HCT116 (cell line): ENCODE data around the gene ACTL9. TPM values are rescaled to one million over a fixed set of nuclear protein-coding genes. Genes with fewer than 3 reads are reported as not detected.

Experiments
- ATAC-seq: fragments of 200-7000 bp; cut with Tn5 transposase; 2 replicates; pipeline ENCODE4 v1.9.1; 2020; ENCODE audit warnings: mild to moderate bottlenecking, moderate library complexity
- BruUV-seq: library from RNA; stranded (reverse); fragments of 400-500 nt; replicated peaks from 2 replicates; lab custom pipeline; 2021; lab: Mats Ljungman, UMichigan
- CTCF ChIA-PET: fragments of 300-600 bp; sonication (Branson Sonifier 250); formaldehyde crosslinking; loops from one replicate; lab custom pipeline; 2021; ENCODE audit warnings: antibody characterized with exemption; lab: Charles Lee
- POLR2A ChIA-PET: fragments of 300-600, 350-600 bp; sonication (Branson Sonifier 250); formaldehyde crosslinking; loops from one replicate; lab custom pipeline; 2021; ENCODE audit warnings: antibody characterized with exemption; lab: Charles Lee
- RAD21 ChIA-PET, 2 experiments: fragments of 300-600 bp; sonication (Branson Sonifier 250); formaldehyde crosslinking; loops; one replicate each; lab custom pipeline; 2023; ENCODE audit warnings: low total read pairs in 2 of 2; ENCODE audit not compliant: uncharacterized antibody in 2 of 2, unreplicated experiment in 2 of 2, low non-redundant PET in 1 of 2; lab: Charles Lee
- DNase-seq: peaks from one replicate; pipeline ENCODE4 v3.0.0-alpha.2; 2010; ENCODE audit warnings: low read depth, low spot score
- H2AFZ ChIP-seq: fragments of 200-600 bp; shearing (Covaris generic), sonication (generic); 2 replicates; pipeline ENCODE4 v1.6.1; 2017; ENCODE audit warnings: low read depth, mixed run types, mixed read lengths, antibody characterized with exemption, low read length; ENCODE audit not compliant: poor library complexity, severe bottlenecking
- H3K27ac ChIP-seq: 2 replicates; pipeline ENCODE4 v1.5.1; 2012; ENCODE audit warnings: low read depth, low read length
- H3K27me3 ChIP-seq: fragments of 200-600 bp; sonication (generic); 2 replicates; pipeline ENCODE4 v1.6.1; 2016; ENCODE audit warnings: mixed run types, low read length, mixed read lengths; ENCODE audit not compliant: insufficient read depth
- H3K36me3 ChIP-seq, 2 experiments: fragments of 200-500 bp in 1 of 2; fragments of 200-600 bp in 1 of 2; sonication (Bioruptor generic) in 1 of 2; sonication (generic) in 1 of 2; 2 replicates each; pipeline versions ENCODE4 v1.5.1 to v1.6.1; 2014 to 2016; ENCODE audit warnings: low read length in 2 of 2, inconsistent platforms in 1 of 2, mixed read lengths in 1 of 2, mixed run types in 1 of 2; ENCODE audit not compliant: insufficient read depth in 2 of 2, control insufficient read depth in 1 of 2
- H3K4me1 ChIP-seq, 2 experiments: fragments of 200-600 bp in 1 of 2; sonication (generic) in 1 of 2; 2 replicates each; pipeline versions ENCODE4 v1.5.1 to v1.6.1; 2012 to 2017; ENCODE audit warnings: low read length in 2 of 2, inconsistent platforms in 1 of 2, mild to moderate bottlenecking in 1 of 2, mixed read lengths in 1 of 2, mixed run types in 1 of 2, moderate library complexity in 1 of 2; ENCODE audit not compliant: insufficient read depth in 2 of 2, control insufficient read depth in 1 of 2
- H3K4me2 ChIP-seq: fragments of 200-600 bp; sonication (generic); 2 replicates; pipeline ENCODE4 v1.6.1; 2017; ENCODE audit warnings: mixed run types, low read length, mixed read lengths
- H3K4me3 ChIP-seq, 2 experiments: fragments of 200-600 bp in 1 of 2; sonication (generic) in 1 of 2; replicated peaks in 1 of 2; 2 replicates each; pipeline ENCODE4 v1.5.1; 2011 to 2016; ENCODE audit warnings: low read length in 2 of 2, control low read depth in 1 of 2, low read depth in 1 of 2, mild to moderate bottlenecking in 1 of 2, mixed read lengths in 1 of 2, mixed run types in 1 of 2
- H3K79me2 ChIP-seq: fragments of 200-600 bp; sonication (generic); 2 replicates; pipeline ENCODE4 v1.6.1; 2017; ENCODE audit warnings: mild to moderate bottlenecking, mixed run types, low read length, moderate library complexity, mixed read lengths; ENCODE audit not compliant: insufficient read depth
- H3K9ac ChIP-seq: fragments of 200-600 bp; sonication (generic); 2 replicates; pipeline ENCODE4 v1.6.1; 2016; ENCODE audit warnings: low read length, mixed read lengths
- H3K9me2 ChIP-seq: fragments of 200-600 bp; sonication (generic), shearing (Covaris generic); 2 replicates; pipeline ENCODE4 v1.6.1; 2017; ENCODE audit warnings: mixed run types, mild to moderate bottlenecking, moderate library complexity; ENCODE audit not compliant: insufficient read depth
- H3K9me3 ChIP-seq, 2 experiments: fragments of 200-500 bp in 1 of 2; fragments of 200-600 bp in 1 of 2; sonication (Bioruptor generic) in 1 of 2; sonication (generic) in 1 of 2; 2 replicates each; pipeline ENCODE4 v1.6.1; 2014 to 2017; ENCODE audit warnings: low read length in 2 of 2, mixed read lengths in 2 of 2, inconsistent platforms in 1 of 2, low read depth in 1 of 2, mild to moderate bottlenecking in 1 of 2, mixed run types in 1 of 2, moderate library complexity in 1 of 2; ENCODE audit not compliant: control insufficient read depth in 1 of 2, insufficient read depth in 1 of 2
- H4K20me1 ChIP-seq: fragments of 200-600 bp; sonication (generic), shearing (Covaris generic); 2 replicates; pipeline ENCODE4 v1.6.1; 2017; ENCODE audit warnings: mixed run types, mild to moderate bottlenecking, moderate library complexity; ENCODE audit not compliant: insufficient read depth
- ATF3 ChIP-seq: IDR thresholded peaks from 2 replicates; pipeline ENCODE4 v1.6.1; 2012
- CBX3 ChIP-seq: IDR thresholded peaks from 2 replicates; pipeline ENCODE4 v1.6.1; 2012; ENCODE audit warnings: low read depth
- CTCF ChIP-seq, 3 experiments: fragments of 200-600 bp in 1 of 3; sonication (generic) in 1 of 3; IDR thresholded peaks in 2 of 3; conservative IDR thresholded peaks in 1 of 3; 2 replicates each; pipeline ENCODE4 v1.5.1; 2012 to 2017; ENCODE audit warnings: low read depth in 2 of 3, low read length in 2 of 3, antibody characterized with exemption in 1 of 3, borderline replicate concordance in 1 of 3, control low read depth in 1 of 3, mild to moderate bottlenecking in 1 of 3, mixed read lengths in 1 of 3, mixed run types in 1 of 3, moderate library complexity in 1 of 3; ENCODE audit not compliant: insufficient read depth in 1 of 3
- EGR1 ChIP-seq: IDR thresholded peaks from 2 replicates; pipeline ENCODE4 v1.6.1; 2012; ENCODE audit warnings: low read depth
- ELF1 ChIP-seq: IDR thresholded peaks from 2 replicates; pipeline ENCODE4 v1.6.1; 2012; ENCODE audit warnings: low read depth, borderline replicate concordance
- EZH2 ChIP-seq: fragments of 200-600 bp; sonication (generic); IDR thresholded peaks from 2 replicates; pipeline ENCODE4 v1.6.1; 2017; ENCODE audit warnings: antibody characterized with exemption, mixed run types
- EZH2phosphoT487 ChIP-seq: fragments of 200-600 bp; IDR thresholded peaks from 2 replicates; pipeline ENCODE4 v1.6.1; 2018; ENCODE audit warnings: antibody characterized with exemption, borderline replicate concordance
- FOSL1 ChIP-seq: IDR thresholded peaks from 2 replicates; pipeline ENCODE4 v1.6.1; 2012; ENCODE audit warnings: low read depth
- JUND ChIP-seq: IDR thresholded peaks from 2 replicates; pipeline ENCODE4 v1.6.1; 2012
- POLR2A ChIP-seq: IDR thresholded peaks from 2 replicates; pipeline ENCODE4 v1.7.0; 2011; ENCODE audit warnings: borderline replicate concordance; ENCODE audit not compliant: insufficient read depth, insufficient read length; ENCODE audit errors: extremely low read depth
- POLR2AphosphoS5 ChIP-seq: IDR thresholded peaks from 2 replicates; pipeline ENCODE4 v1.6.1; 2011; ENCODE audit warnings: mild to moderate bottlenecking, low read depth, low read length, moderate library complexity
- RAD21 ChIP-seq: IDR thresholded peaks from 2 replicates; pipeline ENCODE4 v1.6.1; 2012; ENCODE audit warnings: low read depth, mild to moderate bottlenecking
- SIN3A ChIP-seq: IDR thresholded peaks from 2 replicates; pipeline ENCODE4 v1.6.1; 2012; ENCODE audit warnings: low read depth
- SP1 ChIP-seq: IDR thresholded peaks from 2 replicates; pipeline ENCODE4 v1.6.1; 2012; ENCODE audit warnings: low read depth
- YY1 ChIP-seq: IDR thresholded peaks from 2 replicates; pipeline ENCODE4 v1.6.1; 2011; ENCODE audit warnings: low read length, low read depth, moderate library complexity, mild to moderate bottlenecking; ENCODE audit not compliant: insufficient replicate concordance; ENCODE audit errors: extremely low read depth
- intact Hi-C: fragments of 100-400 bp; cut with micrococcal nuclease; formaldehyde crosslinking; loops from 2 replicates; pipeline ENCODE4 v1.10.0; 2022
- total RNA-seq: library from RNA; stranded (reverse); gene quantifications from one replicate; pipeline ENCODE4 v1.2.1, GENCODE V29; 2021; ENCODE audit not compliant: unreplicated experiment

ACTL9 gene
- total RNA-seq, 1 experiment from 2014 or later, result not detected

- Histone ChIP-seq H3K9me2 (no peaks in the 10 kb centered on the region), H3K27ac (no peak overlapping the region), H3K36me3 (no peaks in the 10 kb centered on the region), H3K4me3 (no peak overlapping the region), H3K9ac (no peak overlapping the region), H3K4me2 (no peak overlapping the region), H3K79me2 (no peaks in the 10 kb centered on the region), H3K9me3 (no peaks in the 10 kb centered on the region), H3K27me3 (no peaks in the 10 kb centered on the region), H4K20me1 (no peaks in the 10 kb centered on the region), H2AFZ (no peak overlapping the region)
- RAD21 ChIA-PET, result no interaction called here
- DNase-seq, result no peak
- CTCF ChIA-PET, result no interaction called here
- intact Hi-C loops, result no loop called here
- no peak for ATAC-seq
- POLR2A ChIA-PET, result no interaction called here
- no TSS peak for BruUV-seq
- no peak for TF ChIP-seq SIN3A
- no peak for TF ChIP-seq CTCF (IDR thresholded peaks at IDR 0.05 in 2 of 3, conservative IDR thresholded peaks at IDR 0.05 in 1 of 3; ENCODE audit: borderline replicate concordance in 1 of 3, insufficient read depth in 1 of 3, low read depth in 2 of 3, low read length in 2 of 3)
- no peak for TF ChIP-seq JUND
- TF ChIP-seq POLR2A, result no peak
- no peak for TF ChIP-seq SP1
- TF ChIP-seq CBX3, result no peak
- TF ChIP-seq POLR2AphosphoS5, result no peak
- no peak for TF ChIP-seq YY1
- no peak for TF ChIP-seq RAD21
- no peak for TF ChIP-seq ELF1
- no peak for TF ChIP-seq ATF3
- TF ChIP-seq EZH2, result no peak
- no peak for TF ChIP-seq EZH2phosphoT487
- TF ChIP-seq FOSL1, result no peak
- TF ChIP-seq EGR1, result no peak
- TF ChIP-seq, all 23 proteins: peak for 0
- H3K4me1 ChIP-seq, result no peaks in the 10 kb centered on the region
Measured at GRCh38 chr19:8662263-8662662, 36.3 kb downstream of the ACTL9 start.
